OCI-LY3 (cell line): ENCODE data around the gene PPP1R2.
"Not testable (repeated sequence)": the region's sequence is repeated elsewhere in the genome, so short reads cannot be mapped to it uniquely, and the experiment has no call there.

ENCODE experiments used
- EZH2phosphoT487 ChIP-seq: fragments of 200-600 bp; shearing (Covaris generic); IDR thresholded peaks from 2 replicates; pipeline ENCODE4 v1.6.1; 2018; ENCODE audit warnings: antibody characterized with exemption, mixed run types, low read depth
- TF ChIP-seq, protein P1 (sequence below): fragments of 200-600, 300-600 bp; sonication (generic); IDR thresholded peaks from 2 replicates; pipeline ENCODE4 v1.5.1; 2014; ENCODE audit warnings: antibody characterized with exemption, low read length, low read depth

DNA sequence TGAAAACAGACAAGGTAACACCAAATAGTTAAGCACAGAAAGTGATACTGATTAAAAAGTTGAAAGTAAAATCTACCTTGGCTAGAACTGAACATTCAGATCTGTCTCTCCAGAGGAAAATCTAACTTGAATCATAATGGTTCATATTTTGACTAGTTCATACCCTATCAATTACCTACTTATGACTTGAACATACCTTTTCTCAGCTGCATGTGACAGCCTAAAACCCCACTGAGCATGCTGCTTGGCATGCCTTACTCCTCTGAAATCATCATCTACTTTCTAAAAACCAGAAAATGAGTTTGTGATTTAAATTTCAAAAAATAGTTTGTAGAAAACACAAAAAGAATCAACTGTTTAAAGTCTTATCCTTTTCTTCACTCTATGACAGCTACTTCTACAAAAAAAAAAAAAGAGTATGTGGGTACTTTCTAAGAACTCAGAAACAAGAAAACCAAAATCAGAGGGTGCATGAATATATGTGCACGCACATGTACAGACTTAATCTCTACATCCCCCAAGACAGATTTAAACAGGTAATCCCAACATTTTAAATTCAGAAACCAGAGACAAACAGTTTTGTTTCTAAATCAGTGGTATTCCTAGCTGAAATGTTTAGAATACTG, 28.4 kb downstream of the PPP1R2 start:
- TF ChIP-seq, protein P1, sequence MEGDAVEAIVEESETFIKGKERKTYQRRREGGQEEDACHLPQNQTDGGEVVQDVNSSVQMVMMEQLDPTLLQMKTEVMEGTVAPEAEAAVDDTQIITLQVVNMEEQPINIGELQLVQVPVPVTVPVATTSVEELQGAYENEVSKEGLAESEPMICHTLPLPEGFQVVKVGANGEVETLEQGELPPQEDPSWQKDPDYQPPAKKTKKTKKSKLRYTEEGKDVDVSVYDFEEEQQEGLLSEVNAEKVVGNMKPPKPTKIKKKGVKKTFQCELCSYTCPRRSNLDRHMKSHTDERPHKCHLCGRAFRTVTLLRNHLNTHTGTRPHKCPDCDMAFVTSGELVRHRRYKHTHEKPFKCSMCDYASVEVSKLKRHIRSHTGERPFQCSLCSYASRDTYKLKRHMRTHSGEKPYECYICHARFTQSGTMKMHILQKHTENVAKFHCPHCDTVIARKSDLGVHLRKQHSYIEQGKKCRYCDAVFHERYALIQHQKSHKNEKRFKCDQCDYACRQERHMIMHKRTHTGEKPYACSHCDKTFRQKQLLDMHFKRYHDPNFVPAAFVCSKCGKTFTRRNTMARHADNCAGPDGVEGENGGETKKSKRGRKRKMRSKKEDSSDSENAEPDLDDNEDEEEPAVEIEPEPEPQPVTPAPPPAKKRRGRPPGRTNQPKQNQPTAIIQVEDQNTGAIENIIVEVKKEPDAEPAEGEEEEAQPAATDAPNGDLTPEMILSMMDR: not testable (repeated sequence)
- not testable (repeated sequence) for TF ChIP-seq EZH2phosphoT487
